Liver (tissue), 9 donors: ENCODE measurements around the gene GPI. TPM values are rescaled to one million over a fixed set of nuclear protein-coding genes. Genes with fewer than 3 reads are reported as not detected.

Source experiments
- DNase-seq: peaks from one replicate; pipeline ENCODE4 v3.0.0-alpha.2; 2017; ENCODE audit warnings: low spot score
- H3K27ac ChIP-seq, 2 donors: one replicate each; pipeline ENCODE4 v1.7.0; 2013; ENCODE audit warnings: inconsistent platforms in 2 of 2, low read length in 2 of 2, control low read depth in 1 of 2, low read depth in 1 of 2, mild to moderate bottlenecking in 1 of 2
- H3K27me3 ChIP-seq, 4 donors: one replicate each; pipeline versions ENCODE4 v1.6.1 to v1.7.0; 2013; ENCODE audit warnings: low read length in 3 of 4, inconsistent platforms in 1 of 4, mild to moderate bottlenecking in 1 of 4, moderate library complexity in 1 of 4; ENCODE audit not compliant: control insufficient read depth in 4 of 4, insufficient read depth in 4 of 4
- H3K36me3 ChIP-seq, 4 donors: one replicate each; pipeline versions ENCODE4 v1.6.1 to v1.7.0; 2013; ENCODE audit warnings: low read length in 3 of 4, mild to moderate bottlenecking in 3 of 4, low read depth in 1 of 4, moderate library complexity in 1 of 4; ENCODE audit not compliant: control insufficient read depth in 4 of 4, insufficient read depth in 3 of 4
- H3K4me1 ChIP-seq, 4 donors: one replicate each; pipeline versions ENCODE4 v1.6.1 to v1.7.0; 2013; ENCODE audit warnings: low read length in 3 of 4, mild to moderate bottlenecking in 3 of 4, moderate library complexity in 1 of 4; ENCODE audit not compliant: control insufficient read depth in 4 of 4, insufficient read depth in 4 of 4
- H3K4me3 ChIP-seq, 3 donors: one replicate each; pipeline versions ENCODE4 v1.6.1 to v1.7.0; 2013; ENCODE audit warnings: low read length in 3 of 3, control low read depth in 1 of 3, low read depth in 1 of 3, mild to moderate bottlenecking in 1 of 3
- H3K9ac ChIP-seq, 2 donors: one replicate each; pipeline ENCODE4 v1.7.0; 2013; ENCODE audit warnings: low read length in 2 of 2, mild to moderate bottlenecking in 2 of 2, moderate library complexity in 2 of 2, control low read depth in 1 of 2, low read depth in 1 of 2
- H3K9me3 ChIP-seq, 4 donors: one replicate each; pipeline versions ENCODE4 v1.6.1 to v1.7.0; 2013; ENCODE audit warnings: low read length in 3 of 4; ENCODE audit not compliant: control insufficient read depth in 4 of 4
- ATF3 ChIP-seq: IDR thresholded peaks from 2 replicates; pipeline ENCODE4 v1.6.1; 2016; ENCODE audit warnings: antibody characterized with exemption
- CTCF ChIP-seq: fragments of 150-350 bp; IDR thresholded peaks from 2 replicates; pipeline ENCODE4 v1.5.1; 2017; ENCODE audit warnings: improper control_type of control experiment, low read depth, low read length; ENCODE audit not compliant: missing input control
- FOXA2 ChIP-seq: IDR thresholded peaks from 2 replicates; pipeline ENCODE4 v1.6.1; 2016; ENCODE audit warnings: antibody characterized with exemption
- HNF4A ChIP-seq, 2 donors: conservative IDR thresholded peaks; 2 replicates each; pipeline ENCODE4 v1.6.1; 2016; ENCODE audit warnings: antibody characterized with exemption in 2 of 2, mild to moderate bottlenecking in 2 of 2
- HNF4G ChIP-seq: IDR thresholded peaks from 2 replicates; pipeline ENCODE4 v1.6.1; 2016; ENCODE audit warnings: antibody characterized with exemption
- JUND ChIP-seq, 2 donors: IDR thresholded peaks; 2 replicates each; pipeline ENCODE4 v1.6.1; 2016; ENCODE audit warnings: antibody characterized with exemption in 2 of 2
- MAX ChIP-seq: IDR thresholded peaks from 2 replicates; pipeline ENCODE4 v1.6.1; 2016; ENCODE audit warnings: antibody characterized with exemption
- NR2F2 ChIP-seq: IDR thresholded peaks from 2 replicates; pipeline ENCODE4 v1.6.1; 2016; ENCODE audit warnings: antibody characterized with exemption
- SP1 ChIP-seq: IDR thresholded peaks from 2 replicates; pipeline ENCODE4 v1.6.1; 2018; ENCODE audit warnings: antibody characterized with exemption, mild to moderate bottlenecking
- TAF1 ChIP-seq: conservative IDR thresholded peaks from 2 replicates; pipeline ENCODE4 v1.6.1; 2016; ENCODE audit warnings: antibody characterized with exemption, mild to moderate bottlenecking
- YY1 ChIP-seq: IDR thresholded peaks from 2 replicates; pipeline ENCODE4 v1.6.1; 2016; ENCODE audit warnings: antibody characterized with exemption, mild to moderate bottlenecking
- ZBTB33 ChIP-seq: IDR thresholded peaks from 2 replicates; pipeline ENCODE4 v1.6.1; 2016; ENCODE audit warnings: antibody characterized with exemption
- WGBS: extraction: QIAGEN DNeasy Blood & Tissue Kit; methylation state at CpG from one replicate; pipeline ENCODE4 v1.1.7; 2013; 5-methylcytosine and 5-hydroxymethylcytosine counted together
- polyA plus RNA-seq, 2 donors: library from polyadenylated mRNA; stranded (reverse) in 1 of 2; unstranded in 1 of 2; fragments of 200-250 nt in 1 of 2; fragments of >200 nt in 1 of 2; fragmentation: Nextera tagmentation in 1 of 2; extraction: Ambion mirVana in 1 of 2; gene quantifications; one replicate each; pipeline versions ENCODE4 v1.2.1 to v1.2.3, GENCODE V29; 2013 to 2015
- total RNA-seq, 2 donors: library from RNA; depleted of rRNA; stranded (reverse); fragments of >200 nt; gene quantifications; one replicate each; pipeline ENCODE4 v1.2.3, GENCODE V29; 2014
- donor health status: healthy.
- donor health status: healthy.
- donor health status: healthy.
- donor health status: healthy.
- donor health status: healthy.

Gene GPI
- total and polyA plus RNA-seq, 4 donors = 61.8 to 191 (median 158) TPM

GRCh38 chr19:34436716-34437115 lies 71.7 kb downstream of the GPI start (continued):
- TF ChIP-seq CTCF (no peak), HNF4A (conservative IDR thresholded peaks at IDR 0.05) (no peak)

- Histone ChIP-seq H3K9ac (no peak overlapping the region), H3K36me3 (peaks cover 7 to 79% (median 56%) of the 10 kb centered on the region in 4 donors), H3K27ac (no peak overlapping the region), H3K27me3 (no peaks in the 10 kb centered on the region), H3K4me1 (no peaks in the 10 kb centered on the region), H3K9me3 (no peaks in the 10 kb centered on the region), H3K4me3 (no peak overlapping the region)
- DNase-seq = no peak
- WGBS = 94% methylated on average over 3 of the region's 3 CpGs
- no peak for TF ChIP-seq HNF4G
- no peak for TF ChIP-seq FOXA2
- TF ChIP-seq ATF3 = no peak
- TF ChIP-seq HNF4A (conservative IDR thresholded peaks at IDR 0.05) = no peak
- no peak for TF ChIP-seq SP1
- TF ChIP-seq JUND (IDR thresholded peaks at IDR 0.05) = no peak
- no peak for TF ChIP-seq NR2F2
- no peak for TF ChIP-seq MAX
- TF ChIP-seq TAF1 = no peak
- no peak for TF ChIP-seq YY1
- no peak for TF ChIP-seq ZBTB33
Observed at GRCh38 chr19:34448191-34448590, 83.2 kb downstream of the GPI start.

Other genes starting within 250 kb of the GPI start
- 100 to 1,000 TPM in 1 of 2 donors, 10 to 100 TPM in 1; 54.0 to 133 TPM for gene LSM14A, start 192.7 kb upstream of the GPI start, total RNA-seq
- 10 to 100 TPM; 12.6 to 41.9 TPM for gene LSM14A, start 192.7 kb upstream of the GPI start, polyA plus RNA-seq
- 10 to 100 TPM; 11.6 to 13.7 TPM for gene GARRE1, start 110.6 kb upstream of the GPI start, total RNA-seq
- 1 to 10 TPM; 4.0 to 6.4 TPM for gene GARRE1, start 110.6 kb upstream of the GPI start, polyA plus RNA-seq
- gene PDCD2L, start 39.2 kb downstream of the GPI start, total RNA-seq = 1 to 10 TPM; 5.0 to 5.1 TPM
- 1 to 10 TPM; 3.8 to 7.6 TPM for gene PDCD2L, start 39.2 kb downstream of the GPI start, polyA plus RNA-seq
- gene UBA2, start 63.2 kb downstream of the GPI start, total RNA-seq = 10 to 100 TPM; 40.2 to 46.3 TPM
- 10 to 100 TPM; 15.9 to 20.5 TPM for gene UBA2, start 63.2 kb downstream of the GPI start, polyA plus RNA-seq
- gene WTIP, start 116.6 kb downstream of the GPI start, total RNA-seq = 1 to 10 TPM; 2.4 to 2.7 TPM
- under 1 TPM; 0.08 to 0.88 TPM for gene WTIP, start 116.6 kb downstream of the GPI start, polyA plus RNA-seq